Mononuclear cell (primary cell): ENCODE data around the gene CRAMP1. TPM values are rescaled to one million over a fixed set of nuclear protein-coding genes. Genes with fewer than 3 reads are reported as not detected.

Experiments
- H3K27me3 ChIP-seq: 2 replicates; pipeline ENCODE4 v1.6.0; 2011; ENCODE audit warnings: low read length, control low read depth; ENCODE audit not compliant: insufficient read depth
- H3K4me1 ChIP-seq: 2 replicates; pipeline ENCODE4 v1.5.1; 2011; ENCODE audit warnings: mild to moderate bottlenecking, low read length, control low read depth; ENCODE audit not compliant: insufficient read depth
- H3K4me3 ChIP-seq: 2 replicates; pipeline ENCODE4 v1.5.1; 2011; ENCODE audit warnings: mild to moderate bottlenecking, low read length, moderate library complexity
- H3K9me3 ChIP-seq: 2 replicates; pipeline ENCODE4 v1.5.1; 2011; ENCODE audit warnings: low read depth, mild to moderate bottlenecking, control low read depth, low read length
- total RNA-seq: library from RNA; depleted of rRNA; stranded (reverse); fragments of >200 nt; gene quantifications from one replicate; pipeline ENCODE4 v1.2.3, GENCODE V29; 2012

The CRAMP1 gene
- total RNA-seq, 1 donor: 11.2 TPM

DNA sequence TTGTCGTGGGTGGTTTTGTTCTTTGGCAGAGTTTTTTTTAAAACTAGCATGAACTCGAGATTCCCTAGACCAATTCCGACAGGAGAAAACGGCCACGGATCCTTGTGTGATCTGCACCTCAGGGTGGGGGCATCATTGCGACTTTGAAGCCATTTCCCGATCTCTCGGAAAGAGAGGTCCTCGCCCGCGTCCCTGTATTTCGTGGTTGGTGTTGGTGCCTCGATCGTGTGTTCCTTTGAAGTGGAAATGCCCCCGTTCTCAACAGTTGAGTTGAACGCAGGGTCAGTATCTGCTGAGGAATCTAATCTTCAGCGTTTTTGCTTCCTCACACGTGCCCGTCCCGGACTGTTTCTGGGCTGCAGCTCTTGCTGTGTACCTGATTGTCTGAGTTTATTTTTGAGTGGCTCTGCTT, 1.1 kb downstream of the CRAMP1 start:
- Histone ChIP-seq H3K4me3 (peak overlapping the region; percentile 67), H3K4me1 (peaks cover 47% of the 10 kb centered on the region), H3K27me3 (peaks cover 12% of the 10 kb centered on the region), H3K9me3 (no peaks in the 10 kb centered on the region)

DNA sequence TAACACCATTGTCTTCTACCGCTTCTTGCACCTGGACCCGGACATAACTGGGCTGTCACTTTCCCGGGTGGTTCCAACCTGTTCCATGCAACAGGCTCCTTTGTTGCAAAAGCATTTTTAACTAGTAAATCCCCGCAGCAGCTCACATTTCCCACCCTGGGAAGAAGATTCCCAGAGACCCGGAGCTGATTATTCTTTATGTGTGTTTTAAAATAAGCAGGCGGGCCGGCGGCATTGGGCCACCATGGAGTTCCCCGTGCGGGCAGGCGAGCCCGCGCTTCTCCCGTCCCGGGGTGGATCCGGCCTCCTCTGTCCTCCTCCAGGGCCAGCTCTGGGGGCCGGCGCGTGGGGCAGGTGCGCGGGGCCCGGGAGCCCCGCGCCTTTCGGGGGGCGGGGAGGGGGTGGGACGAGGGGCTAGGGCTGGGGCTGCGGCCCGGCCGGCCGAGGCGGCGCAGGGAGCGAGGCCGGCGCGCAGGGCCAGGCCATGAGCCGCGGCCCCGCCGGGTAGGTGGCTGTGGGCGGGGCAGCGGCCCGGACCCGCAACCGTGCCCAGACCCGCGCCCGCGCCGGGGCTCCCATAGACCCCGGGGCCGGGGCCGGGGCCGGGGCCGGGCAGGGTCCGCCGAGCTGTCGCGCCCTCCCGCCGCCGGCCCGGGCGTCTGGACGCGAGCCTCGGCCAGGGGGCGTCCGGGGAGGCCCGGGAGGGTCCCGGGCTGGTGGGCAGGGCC, 1.7 kb downstream of the CRAMP1 start:
- Histone ChIP-seq H3K27me3 (peaks cover 12% of the 10 kb centered on the region), H3K4me3 (peak overlapping the region; percentile 67), H3K4me1 (peaks cover 47% of the 10 kb centered on the region), H3K9me3 (no peaks in the 10 kb centered on the region)

DNA sequence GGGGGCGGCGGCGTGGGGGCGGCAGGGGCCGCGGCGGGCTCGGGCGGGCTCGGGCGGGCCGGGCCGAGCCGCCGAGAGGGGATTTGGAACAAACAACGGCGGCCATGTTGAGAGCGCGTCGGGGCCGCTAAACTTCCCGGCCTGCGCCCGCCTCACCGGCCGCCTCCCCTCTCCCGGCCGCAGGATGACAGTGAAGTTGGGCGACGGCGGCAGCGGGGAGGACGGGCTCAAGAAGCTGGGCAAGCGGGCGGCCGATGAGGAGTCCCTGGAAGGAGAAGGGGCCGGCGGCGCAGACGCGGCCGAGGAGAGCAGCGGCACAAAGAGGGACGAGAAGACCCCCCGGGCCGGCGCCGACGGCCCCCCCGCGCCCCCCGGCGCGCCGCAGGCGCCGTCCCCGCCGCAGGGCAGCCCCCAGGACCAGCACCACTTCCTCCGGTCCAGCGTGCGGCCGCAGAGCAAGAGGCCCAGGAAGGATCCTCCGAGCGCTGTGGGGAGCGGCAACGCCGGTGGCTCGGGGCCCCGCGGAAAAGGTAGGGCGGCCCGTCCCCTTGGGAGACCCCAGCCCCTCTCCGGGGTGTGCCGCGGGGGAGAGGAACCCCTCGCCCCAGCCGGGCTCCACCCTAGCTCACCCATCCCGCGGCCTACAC, 2.4 kb downstream of the CRAMP1 start:
- Histone ChIP-seq H3K27me3 (peaks cover 12% of the 10 kb centered on the region), H3K9me3 (no peaks in the 10 kb centered on the region), H3K4me3 (peak overlapping the region; percentile 28), H3K4me1 (peaks cover 47% of the 10 kb centered on the region)

DNA sequence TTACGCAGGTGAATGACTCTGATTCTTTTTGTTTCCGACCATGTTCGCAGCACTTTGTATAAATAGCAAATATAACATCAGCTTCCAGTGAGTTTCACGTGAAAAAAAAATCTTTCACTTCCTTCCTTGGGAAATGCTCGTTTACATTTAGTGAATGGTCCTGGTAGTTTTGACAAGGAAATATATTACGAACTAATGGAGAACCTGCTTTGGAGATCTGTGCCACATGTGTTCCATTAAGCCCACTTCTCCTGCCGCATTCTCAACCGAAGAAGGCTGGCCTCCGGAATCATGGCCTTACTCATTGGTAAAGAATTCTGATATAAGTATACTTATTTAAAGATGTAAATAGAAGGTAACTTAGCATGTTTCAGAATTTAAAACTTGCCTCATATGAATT, 3.6 kb downstream of the CRAMP1 start:
- H3K9me3 ChIP-seq: no peaks in the 10 kb centered on the region

DNA sequence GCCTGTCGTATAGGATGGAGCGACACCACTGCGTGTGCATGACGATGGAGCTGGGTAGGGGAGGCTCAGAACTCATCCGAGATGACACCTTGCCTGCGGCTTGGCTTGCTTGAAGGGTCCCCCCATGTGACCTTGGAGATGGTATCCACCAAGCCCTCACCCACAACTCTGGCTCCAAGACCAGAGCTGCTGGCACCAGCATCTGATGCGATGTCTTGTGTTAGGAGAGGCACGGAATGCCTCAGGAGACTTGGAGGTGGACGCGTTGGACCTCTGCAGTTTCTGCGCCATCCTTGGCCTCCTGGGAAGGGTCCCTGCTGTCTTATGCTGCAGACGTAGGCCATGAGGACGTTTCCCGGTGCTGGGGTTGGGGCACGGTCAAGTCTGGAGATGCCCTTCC, 7.8 kb downstream of the CRAMP1 start:
- Histone ChIP-seq H3K4me1 (peaks cover 9% of the 10 kb centered on the region), H3K4me3 (no peak overlapping the region), H3K9me3 (no peaks in the 10 kb centered on the region), H3K27me3 (peaks cover 4% of the 10 kb centered on the region)

More for the DNA sequence above, 3.6 kb downstream of the CRAMP1 start:
- H3K27me3 ChIP-seq: peaks cover 12% of the 10 kb centered on the region
- peaks cover 37% of the 10 kb centered on the region for H3K4me1 ChIP-seq
- H3K4me3 ChIP-seq: no peak overlapping the region

DNA sequence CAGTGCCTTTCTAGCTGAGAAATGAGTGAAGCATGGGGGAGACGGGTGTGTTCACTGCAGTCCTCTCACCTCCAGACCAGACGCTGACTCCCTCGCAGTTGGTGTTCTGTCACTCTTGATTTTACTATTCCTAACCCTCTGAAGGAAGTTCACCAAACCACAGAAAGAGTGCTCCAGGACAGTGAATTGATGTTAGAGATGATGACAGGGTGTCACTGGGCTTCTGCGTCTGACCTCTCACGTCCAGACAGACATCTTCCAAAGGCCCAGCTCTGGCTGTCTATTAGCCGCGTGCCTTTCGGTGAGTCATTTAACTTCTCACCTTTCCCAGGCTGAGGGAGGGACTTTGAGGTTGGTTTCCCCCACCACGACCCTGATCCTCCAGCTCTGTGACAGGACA, 8.2 kb downstream of the CRAMP1 start:
- peaks cover 5% of the 10 kb centered on the region for H3K4me1 ChIP-seq
- peaks cover under 1% of the 10 kb centered on the region for H3K27me3 ChIP-seq
- no peaks in the 10 kb centered on the region for H3K9me3 ChIP-seq
- no peak overlapping the region for H3K4me3 ChIP-seq

DNA sequence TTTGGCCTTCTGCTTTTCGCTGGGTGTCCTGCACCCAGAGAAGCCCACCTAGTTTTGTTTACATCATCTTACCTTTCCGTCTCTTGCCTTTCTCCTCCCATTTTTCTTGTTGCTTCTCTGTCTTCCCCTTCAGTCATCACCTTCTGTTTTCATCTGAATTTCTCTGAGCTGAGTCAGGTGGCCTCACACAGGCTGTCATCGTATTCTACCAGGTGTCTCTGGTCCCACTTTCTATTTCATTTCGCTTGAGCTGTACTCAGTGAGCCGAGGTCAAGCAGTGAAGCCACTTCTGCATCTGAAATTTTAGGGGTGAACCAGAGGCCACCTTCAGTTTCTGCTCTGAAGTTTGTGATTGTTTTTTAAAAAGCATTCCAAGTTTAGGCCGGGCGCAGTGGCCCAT, 9.7 kb downstream of the CRAMP1 start:
- Histone ChIP-seq H3K27me3 (no peaks in the 10 kb centered on the region), H3K9me3 (no peaks in the 10 kb centered on the region), H3K4me1 (no peaks in the 10 kb centered on the region), H3K4me3 (no peak overlapping the region)

DNA sequence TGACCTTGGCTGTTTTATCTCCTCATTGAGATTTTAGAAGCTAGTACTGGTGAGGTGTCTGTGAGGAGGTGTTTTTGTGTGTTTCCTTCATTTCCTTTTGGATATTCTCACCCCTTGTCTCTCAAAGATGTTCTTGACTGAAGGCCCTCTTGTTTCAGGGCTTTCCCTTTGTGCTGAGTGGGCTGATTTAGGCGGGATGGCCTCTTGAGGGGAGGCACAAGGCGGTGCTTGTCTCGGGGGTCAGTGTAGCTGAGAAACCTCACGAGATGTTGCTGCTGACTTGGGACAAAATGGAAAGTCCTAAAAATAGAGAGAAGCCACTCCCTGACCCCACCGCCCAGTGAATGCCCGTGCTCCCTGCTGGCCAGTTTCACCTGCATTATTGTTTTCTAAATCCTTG, 14.2 kb downstream of the CRAMP1 start:
- Histone ChIP-seq H3K9me3 (no peaks in the 10 kb centered on the region), H3K4me3 (no peak overlapping the region), H3K27me3 (no peaks in the 10 kb centered on the region), H3K4me1 (no peaks in the 10 kb centered on the region)

DNA sequence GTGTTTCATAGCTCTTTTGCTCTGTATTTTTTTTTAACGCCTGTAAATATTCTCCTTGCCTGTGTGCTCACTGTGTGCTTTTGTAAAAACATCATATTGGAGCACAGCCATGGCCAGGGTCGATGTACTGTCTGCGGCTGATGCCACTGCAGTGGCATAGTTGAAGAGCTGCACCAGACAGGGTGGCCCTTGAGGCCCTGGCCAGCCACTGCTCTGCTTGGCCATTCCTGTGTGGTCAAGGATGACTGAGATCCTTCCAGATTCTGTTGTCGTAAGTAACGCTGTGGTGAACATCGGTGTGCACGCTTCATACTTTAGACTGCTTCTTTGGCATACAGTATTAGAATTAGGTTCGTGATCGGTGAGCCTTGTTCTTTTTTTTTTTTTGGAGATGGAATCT, 14.6 kb downstream of the CRAMP1 start:
- no peaks in the 10 kb centered on the region for H3K4me1 ChIP-seq

DNA sequence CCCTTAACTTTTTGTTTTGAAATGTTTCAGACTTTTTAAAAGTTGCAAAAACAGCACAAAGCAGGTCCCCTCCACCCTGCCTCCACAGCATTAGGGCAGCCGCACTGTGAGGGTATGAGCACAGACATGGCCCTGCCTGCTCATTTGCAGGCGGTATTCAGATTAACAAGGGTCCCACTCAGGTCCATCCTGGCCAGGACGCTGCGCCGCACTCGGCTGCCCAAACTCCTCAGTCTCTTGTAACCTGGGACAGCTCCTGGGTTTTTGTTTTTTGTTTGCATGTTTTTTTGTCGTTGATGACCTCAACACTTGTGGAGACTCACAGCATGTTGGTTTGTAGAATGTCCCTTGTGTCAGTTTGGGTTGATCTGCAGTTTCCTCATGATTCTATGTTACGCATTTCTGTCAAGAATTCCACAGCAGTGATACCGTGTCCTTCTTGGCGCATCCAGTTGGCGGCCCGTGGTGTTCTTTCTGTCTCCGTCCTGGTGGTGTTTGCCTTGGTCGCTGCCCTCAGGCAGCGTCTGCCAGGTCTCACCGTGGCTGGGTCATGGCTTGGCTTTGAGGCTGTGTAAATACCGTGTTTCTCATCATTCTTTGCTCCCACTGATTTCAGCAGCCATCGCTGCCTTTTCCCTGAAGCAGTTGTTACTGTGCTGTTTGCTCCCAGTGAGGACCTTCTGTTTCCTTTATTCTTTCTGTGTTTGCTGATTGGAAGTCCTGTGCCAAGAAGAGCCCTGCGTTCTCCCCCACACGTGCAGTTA, 18.5 kb downstream of the CRAMP1 start:
- Histone ChIP-seq H3K4me1 (no peaks in the 10 kb centered on the region), H3K9me3 (no peaks in the 10 kb centered on the region), H3K4me3 (no peak overlapping the region), H3K27me3 (no peaks in the 10 kb centered on the region)

More for the DNA sequence above, 14.6 kb downstream of the CRAMP1 start:
- no peaks in the 10 kb centered on the region for H3K27me3 ChIP-seq
- H3K9me3 ChIP-seq: no peaks in the 10 kb centered on the region
- no peak overlapping the region for H3K4me3 ChIP-seq

DNA sequence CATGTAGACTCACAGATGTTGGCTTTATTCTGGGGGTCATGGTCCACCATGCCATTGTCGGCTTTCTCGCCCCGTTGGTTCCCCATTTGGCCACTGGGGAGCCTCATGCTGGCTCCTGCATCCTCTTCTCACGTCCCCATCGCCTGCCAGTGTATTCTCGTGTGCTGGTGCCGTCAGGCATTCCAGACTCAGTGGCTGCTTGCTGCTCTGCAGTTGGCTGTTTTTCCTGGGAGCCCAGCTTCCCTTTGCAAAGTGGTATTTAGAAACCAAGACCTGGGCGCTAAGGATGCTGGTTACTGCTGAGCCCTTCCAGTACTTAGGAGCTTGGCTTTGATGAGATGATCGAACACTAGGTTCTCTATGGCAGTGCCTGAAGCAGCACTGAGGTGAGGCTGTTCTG, 19.1 kb downstream of the CRAMP1 start:
- Histone ChIP-seq H3K27me3 (no peaks in the 10 kb centered on the region), H3K9me3 (no peaks in the 10 kb centered on the region), H3K4me1 (no peaks in the 10 kb centered on the region)

DNA sequence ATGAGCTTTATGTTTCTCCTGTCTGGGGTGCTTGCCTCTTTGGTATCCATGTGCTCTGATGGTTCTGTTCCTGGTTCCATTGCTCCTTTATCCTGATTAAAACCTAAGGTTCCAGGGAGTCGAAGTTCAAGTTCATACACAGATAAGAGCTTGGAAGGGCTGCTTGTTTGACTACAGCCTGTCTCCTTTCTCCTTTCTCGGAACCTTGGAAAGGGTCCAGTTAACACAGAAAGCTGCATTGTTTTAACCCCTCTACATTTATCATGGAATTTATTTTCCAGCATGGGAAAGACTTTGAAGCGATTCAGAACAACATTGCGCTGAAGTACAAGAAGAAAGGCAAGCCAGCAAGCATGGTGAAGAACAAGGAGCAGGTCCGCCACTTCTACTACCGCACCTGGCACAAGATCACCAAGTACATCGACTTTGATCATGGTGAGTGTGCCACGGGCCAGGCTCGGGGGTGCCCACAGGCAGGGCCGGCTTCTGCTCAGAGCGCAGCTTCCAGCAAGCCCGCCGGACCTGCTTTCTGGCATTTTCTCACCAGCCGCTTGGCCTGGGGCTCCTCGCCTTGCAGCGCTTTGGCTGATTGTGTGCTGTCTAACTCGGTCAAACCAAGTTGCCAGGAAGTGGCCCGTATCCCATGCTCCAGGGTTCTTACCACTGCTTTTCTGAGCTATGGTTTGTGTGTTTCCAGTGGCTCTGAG, 19.9 kb downstream of the CRAMP1 start:
- no peaks in the 10 kb centered on the region for H3K27me3 ChIP-seq
- no peaks in the 10 kb centered on the region for H3K9me3 ChIP-seq
- H3K4me1 ChIP-seq: no peaks in the 10 kb centered on the region
- H3K4me3 ChIP-seq: no peak overlapping the region

More for the DNA sequence above, 19.1 kb downstream of the CRAMP1 start:
- no peak overlapping the region for H3K4me3 ChIP-seq

DNA sequence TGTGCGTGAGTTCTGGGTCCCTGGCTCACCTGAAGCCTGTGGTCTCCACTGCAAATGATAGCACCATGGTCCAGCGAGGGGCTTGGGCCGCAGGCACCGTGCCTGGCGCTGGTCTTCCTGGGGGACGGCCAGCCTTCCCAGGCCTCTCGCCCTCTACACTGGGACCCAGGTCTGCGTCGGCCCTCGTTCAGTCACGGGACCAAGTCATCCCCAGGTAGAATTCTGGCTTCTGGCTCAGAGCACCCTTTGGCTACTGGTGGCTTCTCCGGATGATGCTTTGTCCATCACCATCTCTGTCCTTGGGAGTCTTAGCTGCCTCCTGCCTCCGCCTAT, 20.4 kb downstream of the CRAMP1 start:
- Histone ChIP-seq H3K4me3 (no peak overlapping the region), H3K27me3 (no peaks in the 10 kb centered on the region), H3K4me1 (no peaks in the 10 kb centered on the region), H3K9me3 (no peaks in the 10 kb centered on the region)

DNA sequence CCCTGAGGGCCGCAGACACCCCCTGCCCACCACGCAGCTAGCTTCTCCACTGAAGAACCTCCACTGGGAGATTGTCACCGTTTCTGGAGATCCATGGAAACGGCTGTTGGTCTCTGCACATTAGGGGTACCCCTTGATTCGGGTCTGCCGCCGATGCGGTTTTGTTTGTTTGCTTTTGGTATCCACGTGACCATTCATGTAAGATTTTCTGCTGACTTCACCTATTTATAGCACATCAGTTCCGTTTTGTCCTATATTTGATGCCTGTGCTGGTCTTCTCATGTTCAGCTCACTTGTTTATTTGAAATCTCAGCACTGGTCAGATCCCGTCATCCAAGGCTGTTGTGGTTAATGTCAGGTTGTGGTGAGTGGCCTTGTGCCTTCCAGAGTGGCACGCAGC, 21.1 kb downstream of the CRAMP1 start:
- H3K4me3 ChIP-seq: no peak overlapping the region
- H3K9me3 ChIP-seq: no peaks in the 10 kb centered on the region
- no peaks in the 10 kb centered on the region for H3K27me3 ChIP-seq
- H3K4me1 ChIP-seq: no peaks in the 10 kb centered on the region

DNA sequence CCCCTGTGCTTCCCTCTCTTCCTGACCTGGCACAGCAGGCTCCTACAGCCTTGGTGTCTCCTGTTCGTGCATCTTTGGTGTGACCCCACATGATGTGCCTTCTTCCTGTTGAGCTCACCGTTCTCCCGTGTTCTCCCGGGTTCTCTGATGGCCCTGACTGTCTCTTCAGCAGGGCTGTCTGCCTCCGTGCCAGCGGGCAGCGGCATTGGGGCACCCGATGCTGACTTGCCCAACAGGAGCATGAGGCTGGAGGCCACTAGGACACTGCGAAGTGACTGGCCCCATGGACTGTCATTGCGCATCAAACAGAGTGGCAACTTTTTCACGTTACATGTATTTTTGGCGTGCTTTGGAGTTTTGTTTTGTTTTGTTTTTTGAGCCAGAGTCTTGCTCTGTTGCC, 22.4 kb downstream of the CRAMP1 start:
- no peaks in the 10 kb centered on the region for H3K4me1 ChIP-seq
- no peaks in the 10 kb centered on the region for H3K9me3 ChIP-seq
- no peak overlapping the region for H3K4me3 ChIP-seq
- no peaks in the 10 kb centered on the region for H3K27me3 ChIP-seq
